Type B pancreatic cell (in vitro differentiated cells): ENCODE results near the gene DNAJB2. TPM values are rescaled to one million over a fixed set of nuclear protein-coding genes. Genes with fewer than 3 reads are reported as not detected.

Experiments used
- DNase-seq: peaks from one replicate; pipeline ENCODE4 v3.0.0; 2021; ENCODE audit warnings: mixed read lengths; ENCODE audit not compliant: unreplicated experiment; ENCODE audit errors: extremely low spot score
- H3K27ac Mint-ChIP-seq: 2 replicates; pipeline ENCODE4 v1.8.0; 2021; ENCODE audit warnings: mild to moderate bottlenecking, mixed read lengths
- H3K27me3 Mint-ChIP-seq: 2 replicates; pipeline ENCODE4 v1.8.0; 2021; ENCODE audit warnings: mixed read lengths
- H3K36me3 Mint-ChIP-seq: 2 replicates; pipeline ENCODE4 v1.8.0; 2021; ENCODE audit warnings: mixed read lengths
- H3K4me1 Mint-ChIP-seq: one replicate; pipeline ENCODE4 v1.8.0; 2021; ENCODE audit warnings: mixed read lengths; ENCODE audit not compliant: unreplicated experiment
- H3K4me3 Mint-ChIP-seq: 2 replicates; pipeline ENCODE4 v1.8.0; 2021; ENCODE audit warnings: mild to moderate bottlenecking, mixed read lengths
- H3K9me3 Mint-ChIP-seq: 2 replicates; pipeline ENCODE4 v1.8.0; 2021; ENCODE audit warnings: mixed read lengths
- total RNA-seq: library from RNA; stranded (reverse); gene quantifications from 2 replicates; pipeline ENCODE4 v1.2.1, GENCODE V29; 2021; ENCODE audit warnings: low replicate concordance
- TF ChIP-seq, protein P1 (sequence below): fragments of 200-600 bp; sonication (generic); conservative IDR thresholded peaks from 2 replicates; pipeline ENCODE4 v1.5.0; 2021; ENCODE audit warnings: antibody characterized with exemption, mild to moderate bottlenecking

Gene DNAJB2
- total RNA-seq, 1 donor from 2014 or later: 68.5 TPM

DNA sequence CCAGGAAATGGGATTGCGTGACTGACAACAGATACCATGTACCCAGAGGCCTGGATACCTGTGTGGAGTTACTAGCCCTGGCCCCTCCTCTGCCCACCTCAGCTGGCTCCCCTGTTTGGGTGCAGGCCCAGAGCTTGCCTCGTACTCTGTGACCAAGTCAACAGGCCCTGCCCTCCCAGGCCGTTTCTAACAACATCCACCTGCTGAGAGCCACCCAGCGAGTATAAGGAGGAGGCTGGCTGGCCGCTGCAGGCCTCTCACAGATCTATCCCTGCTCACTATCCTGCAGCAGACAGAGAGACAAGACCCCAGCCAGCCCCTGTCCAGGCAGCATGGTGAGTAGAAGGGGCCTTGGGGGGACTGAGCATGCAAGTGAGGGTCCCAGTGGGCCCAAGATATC is 12.9 kb upstream of the DNAJB2 start:
- H3K27me3 Mint-ChIP-seq: peaks cover 45% of the 10 kb centered on the region
- H3K4me1 Mint-ChIP-seq: peaks cover 5% of the 10 kb centered on the region
- no peak for DNase-seq
- no peaks in the 10 kb centered on the region for H3K9me3 Mint-ChIP-seq
- no peaks in the 10 kb centered on the region for H3K36me3 Mint-ChIP-seq
- TF ChIP-seq, protein P1, sequence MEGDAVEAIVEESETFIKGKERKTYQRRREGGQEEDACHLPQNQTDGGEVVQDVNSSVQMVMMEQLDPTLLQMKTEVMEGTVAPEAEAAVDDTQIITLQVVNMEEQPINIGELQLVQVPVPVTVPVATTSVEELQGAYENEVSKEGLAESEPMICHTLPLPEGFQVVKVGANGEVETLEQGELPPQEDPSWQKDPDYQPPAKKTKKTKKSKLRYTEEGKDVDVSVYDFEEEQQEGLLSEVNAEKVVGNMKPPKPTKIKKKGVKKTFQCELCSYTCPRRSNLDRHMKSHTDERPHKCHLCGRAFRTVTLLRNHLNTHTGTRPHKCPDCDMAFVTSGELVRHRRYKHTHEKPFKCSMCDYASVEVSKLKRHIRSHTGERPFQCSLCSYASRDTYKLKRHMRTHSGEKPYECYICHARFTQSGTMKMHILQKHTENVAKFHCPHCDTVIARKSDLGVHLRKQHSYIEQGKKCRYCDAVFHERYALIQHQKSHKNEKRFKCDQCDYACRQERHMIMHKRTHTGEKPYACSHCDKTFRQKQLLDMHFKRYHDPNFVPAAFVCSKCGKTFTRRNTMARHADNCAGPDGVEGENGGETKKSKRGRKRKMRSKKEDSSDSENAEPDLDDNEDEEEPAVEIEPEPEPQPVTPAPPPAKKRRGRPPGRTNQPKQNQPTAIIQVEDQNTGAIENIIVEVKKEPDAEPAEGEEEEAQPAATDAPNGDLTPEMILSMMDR: no peak
- peak overlapping the region; percentile 29 for H3K27ac Mint-ChIP-seq
- no peak overlapping the region for H3K4me3 Mint-ChIP-seq

GRCh38 chr2:219266886-219267285 is 12.3 kb upstream of the DNAJB2 start:
- TF ChIP-seq, protein P1: no peak
- DNase-seq: no peak
- Mint-ChIP-seq H3K36me3 (no peaks in the 10 kb centered on the region), H3K4me3 (no peak overlapping the region), H3K27me3 (peaks cover 43% of the 10 kb centered on the region), H3K27ac (no peak overlapping the region), H3K4me1 (peaks cover 5% of the 10 kb centered on the region), H3K9me3 (no peaks in the 10 kb centered on the region)

DNA sequence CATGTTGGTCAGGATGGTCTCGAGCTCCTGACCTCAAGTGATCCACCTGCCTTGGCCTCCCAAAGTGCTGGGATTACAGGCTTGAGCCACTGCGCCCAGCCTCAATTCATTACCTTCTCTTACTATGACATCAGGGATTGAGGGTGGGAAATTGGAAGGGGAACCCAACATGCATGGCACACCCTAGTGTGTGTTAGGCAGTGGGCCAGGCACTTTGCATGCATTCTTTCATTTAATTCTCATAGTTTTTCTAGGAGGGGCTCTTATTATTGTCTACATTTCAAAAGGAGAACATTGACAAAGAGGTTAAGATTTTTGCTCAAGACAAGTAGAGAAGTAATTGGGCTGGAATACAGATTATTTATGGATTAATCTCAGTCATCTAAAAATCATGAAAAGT is 10.9 kb upstream of the DNAJB2 start:
- Mint-ChIP-seq H3K9me3 (no peaks in the 10 kb centered on the region), H3K27me3 (peaks cover 40% of the 10 kb centered on the region), H3K27ac (peak overlapping the region; percentile 83), H3K36me3 (no peaks in the 10 kb centered on the region), H3K4me3 (no peak overlapping the region), H3K4me1 (peaks cover 5% of the 10 kb centered on the region)
- TF ChIP-seq, protein P1: no peak
- no peak for DNase-seq

DNA sequence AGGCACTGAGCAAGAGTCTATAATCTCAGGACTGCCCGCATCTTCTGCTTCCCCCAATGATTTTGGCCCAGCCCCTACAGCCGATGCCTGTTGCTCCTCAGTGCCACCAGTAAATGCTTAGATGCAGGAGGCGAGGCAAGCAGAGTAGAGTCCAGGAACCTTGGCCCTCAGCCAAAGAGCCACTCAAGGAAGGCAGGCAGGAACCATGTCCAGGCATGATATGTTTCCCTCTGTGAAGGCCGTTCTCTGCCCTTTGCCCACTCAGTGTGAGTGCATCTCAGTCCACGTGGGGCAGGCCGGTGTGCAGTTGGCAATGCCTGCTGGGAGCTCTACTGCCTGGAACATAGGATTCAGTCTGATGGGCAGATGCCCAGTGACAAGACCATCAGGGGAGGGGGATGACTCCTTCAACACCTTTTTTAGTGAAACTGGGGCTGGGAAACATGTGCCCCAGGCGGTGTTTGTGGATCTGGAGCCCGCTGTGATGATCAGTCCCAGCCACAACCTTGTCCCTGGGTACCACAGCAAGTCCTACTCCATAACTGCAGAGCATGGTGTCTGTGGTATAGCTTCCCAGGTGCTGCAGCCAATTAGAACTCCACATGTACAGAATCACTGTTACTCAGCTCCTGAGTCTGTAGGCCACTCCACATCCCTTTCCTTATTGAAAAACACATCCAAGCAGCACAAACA is 9.7 kb upstream of the DNAJB2 start:
- Mint-ChIP-seq H3K27ac (peak overlapping the region; percentile 11), H3K36me3 (no peaks in the 10 kb centered on the region), H3K27me3 (peaks cover 40% of the 10 kb centered on the region), H3K4me3 (no peak overlapping the region), H3K9me3 (no peaks in the 10 kb centered on the region), H3K4me1 (peaks cover 5% of the 10 kb centered on the region)
- no peak for DNase-seq
- TF ChIP-seq, protein P1: no peak

DNA sequence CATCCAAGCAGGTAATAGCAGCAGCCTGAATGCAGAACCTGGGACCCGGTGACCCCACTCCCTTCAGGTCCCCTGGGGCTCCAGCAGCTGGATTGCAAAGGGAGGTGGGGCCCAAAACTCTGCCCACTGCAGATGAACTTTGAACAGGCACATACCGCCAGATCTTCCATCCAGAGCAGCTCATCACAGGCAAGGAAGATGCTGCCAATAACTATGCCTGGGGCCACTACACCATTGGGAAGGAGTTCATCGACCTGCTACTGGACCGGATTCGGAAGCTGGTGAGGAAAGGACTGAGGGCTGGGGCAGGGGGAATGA is 9.2 kb upstream of the DNAJB2 start:
- Mint-ChIP-seq H3K4me3 (no peak overlapping the region), H3K9me3 (no peaks in the 10 kb centered on the region), H3K4me1 (peaks cover 5% of the 10 kb centered on the region), H3K27ac (no peak overlapping the region), H3K36me3 (no peaks in the 10 kb centered on the region), H3K27me3 (peaks cover 40% of the 10 kb centered on the region)
- TF ChIP-seq, protein P1: no peak
- DNase-seq: no peak

GRCh38 chr2:219271021-219271420 is 8.1 kb upstream of the DNAJB2 start:
- Mint-ChIP-seq H3K36me3 (no peaks in the 10 kb centered on the region), H3K27me3 (peaks cover 40% of the 10 kb centered on the region), H3K4me1 (peaks cover 5% of the 10 kb centered on the region), H3K9me3 (no peaks in the 10 kb centered on the region), H3K27ac (no peak overlapping the region), H3K4me3 (no peak overlapping the region)
- no peak for DNase-seq
- TF ChIP-seq, protein P1: no peak
